B cell (primary cell): ENCODE measurements around the gene GABRB2.

Experiments used
- EZH2 ChIP-seq: IDR thresholded peaks from 2 replicates; pipeline ENCODE4 v1.6.1; 2012; ENCODE audit warnings: borderline replicate concordance, low read depth, mild to moderate bottlenecking, moderate library complexity, low read length; ENCODE audit not compliant: insufficient read depth, poor library complexity, severe bottlenecking
- TF ChIP-seq, protein P1 (sequence below): fragments of 200-600 bp; IDR thresholded peaks from one replicate; pipeline ENCODE4 v1.8.0; 2022; ENCODE audit warnings: antibody characterized with exemption, mild to moderate bottlenecking

GRCh38 chr5:161397448-161397847, 149.1 kb downstream of the GABRB2 start:
- TF ChIP-seq, protein P1, sequence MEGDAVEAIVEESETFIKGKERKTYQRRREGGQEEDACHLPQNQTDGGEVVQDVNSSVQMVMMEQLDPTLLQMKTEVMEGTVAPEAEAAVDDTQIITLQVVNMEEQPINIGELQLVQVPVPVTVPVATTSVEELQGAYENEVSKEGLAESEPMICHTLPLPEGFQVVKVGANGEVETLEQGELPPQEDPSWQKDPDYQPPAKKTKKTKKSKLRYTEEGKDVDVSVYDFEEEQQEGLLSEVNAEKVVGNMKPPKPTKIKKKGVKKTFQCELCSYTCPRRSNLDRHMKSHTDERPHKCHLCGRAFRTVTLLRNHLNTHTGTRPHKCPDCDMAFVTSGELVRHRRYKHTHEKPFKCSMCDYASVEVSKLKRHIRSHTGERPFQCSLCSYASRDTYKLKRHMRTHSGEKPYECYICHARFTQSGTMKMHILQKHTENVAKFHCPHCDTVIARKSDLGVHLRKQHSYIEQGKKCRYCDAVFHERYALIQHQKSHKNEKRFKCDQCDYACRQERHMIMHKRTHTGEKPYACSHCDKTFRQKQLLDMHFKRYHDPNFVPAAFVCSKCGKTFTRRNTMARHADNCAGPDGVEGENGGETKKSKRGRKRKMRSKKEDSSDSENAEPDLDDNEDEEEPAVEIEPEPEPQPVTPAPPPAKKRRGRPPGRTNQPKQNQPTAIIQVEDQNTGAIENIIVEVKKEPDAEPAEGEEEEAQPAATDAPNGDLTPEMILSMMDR = no peak
- TF ChIP-seq EZH2 = no peak
